ENCODE measurements around the gene PLD5. TPM values are rescaled to one million over a fixed set of nuclear protein-coding genes. Genes with fewer than 3 reads are reported as not detected.
A peak's percentile ranks its signal among the peaks of the same experiment; 100 is the strongest.
"Not testable (repeated sequence)": the region's sequence is repeated elsewhere in the genome, so short reads cannot be mapped to it uniquely, and the experiment has no call there.

The PLD5 gene
- total RNA-seq, 1 experiment from 2014 or later: not detected

- H3K27me3 ChIP-seq (ENCODE audit: control insufficient read depth, insufficient read depth, low read length): no peaks in the 10 kb centered on the region
- H3K9me3 ChIP-seq (ENCODE audit: control insufficient read depth, insufficient read depth, low read depth, low read length): peaks cover 9% of the 10 kb centered on the region; the same call in 1 of the 2 replicates
- no peak overlapping the region for H3K4me3 ChIP-seq (ENCODE audit: low read depth in 2 of 2, low read length in 2 of 2)
- intact Hi-C loops (cut with micrococcal nuclease; ENCODE audit: unreplicated experiment): no loop called here
- TF ChIP-seq SIN3A (IDR thresholded peaks at IDR 0.05; ENCODE audit: borderline replicate concordance, insufficient read depth, low read depth, low read length) (no peak), POLR2AphosphoS5 (IDR thresholded peaks at IDR 0.05; ENCODE audit: low read depth, low read length) (no peak), TCF7L2 (IDR thresholded peaks at IDR 0.05; ENCODE audit: low read depth, low read length) (no peak), CTCF (IDR thresholded peaks at IDR 0.05) (no peak)
- TF ChIP-seq, protein P1, sequence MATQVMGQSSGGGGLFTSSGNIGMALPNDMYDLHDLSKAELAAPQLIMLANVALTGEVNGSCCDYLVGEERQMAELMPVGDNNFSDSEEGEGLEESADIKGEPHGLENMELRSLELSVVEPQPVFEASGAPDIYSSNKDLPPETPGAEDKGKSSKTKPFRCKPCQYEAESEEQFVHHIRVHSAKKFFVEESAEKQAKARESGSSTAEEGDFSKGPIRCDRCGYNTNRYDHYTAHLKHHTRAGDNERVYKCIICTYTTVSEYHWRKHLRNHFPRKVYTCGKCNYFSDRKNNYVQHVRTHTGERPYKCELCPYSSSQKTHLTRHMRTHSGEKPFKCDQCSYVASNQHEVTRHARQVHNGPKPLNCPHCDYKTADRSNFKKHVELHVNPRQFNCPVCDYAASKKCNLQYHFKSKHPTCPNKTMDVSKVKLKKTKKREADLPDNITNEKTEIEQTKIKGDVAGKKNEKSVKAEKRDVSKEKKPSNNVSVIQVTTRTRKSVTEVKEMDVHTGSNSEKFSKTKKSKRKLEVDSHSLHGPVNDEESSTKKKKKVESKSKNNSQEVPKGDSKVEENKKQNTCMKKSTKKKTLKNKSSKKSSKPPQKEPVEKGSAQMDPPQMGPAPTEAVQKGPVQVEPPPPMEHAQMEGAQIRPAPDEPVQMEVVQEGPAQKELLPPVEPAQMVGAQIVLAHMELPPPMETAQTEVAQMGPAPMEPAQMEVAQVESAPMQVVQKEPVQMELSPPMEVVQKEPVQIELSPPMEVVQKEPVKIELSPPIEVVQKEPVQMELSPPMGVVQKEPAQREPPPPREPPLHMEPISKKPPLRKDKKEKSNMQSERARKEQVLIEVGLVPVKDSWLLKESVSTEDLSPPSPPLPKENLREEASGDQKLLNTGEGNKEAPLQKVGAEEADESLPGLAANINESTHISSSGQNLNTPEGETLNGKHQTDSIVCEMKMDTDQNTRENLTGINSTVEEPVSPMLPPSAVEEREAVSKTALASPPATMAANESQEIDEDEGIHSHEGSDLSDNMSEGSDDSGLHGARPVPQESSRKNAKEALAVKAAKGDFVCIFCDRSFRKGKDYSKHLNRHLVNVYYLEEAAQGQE (IDR thresholded peaks at IDR 0.05; ENCODE audit: insufficient read depth in 1 of 2, low read depth in 2 of 2, low read length in 1 of 2): no peak
- no peak for DNase-seq (ENCODE audit: low read depth, low spot score)
- ChIA-PET POLR2A (no interaction called here), CTCF (no interaction called here)
- no peaks in the 10 kb centered on the region for H3K4me1 ChIP-seq (ENCODE audit: control insufficient read depth, insufficient read depth, low read length)
- no peak overlapping the region; the same call in 1 of the 2 replicates for H3K27ac ChIP-seq (ENCODE audit: low read length)
- no TSS peak for BruUV-seq (replicated peaks)
- ATAC-seq: no peak
- in situ Hi-C loops (cut with HindIII; ENCODE audit: low pct_unique_long_range_greater_than_20kb, low sequenced_read_pairs): no loop called here
- H3K36me3 ChIP-seq (ENCODE audit: control insufficient read depth, insufficient read depth, low read length): no peaks in the 10 kb centered on the region
Observed at GRCh38 chr1:242219298-242219901, 305.1 kb downstream of the PLD5 start.

DNA sequence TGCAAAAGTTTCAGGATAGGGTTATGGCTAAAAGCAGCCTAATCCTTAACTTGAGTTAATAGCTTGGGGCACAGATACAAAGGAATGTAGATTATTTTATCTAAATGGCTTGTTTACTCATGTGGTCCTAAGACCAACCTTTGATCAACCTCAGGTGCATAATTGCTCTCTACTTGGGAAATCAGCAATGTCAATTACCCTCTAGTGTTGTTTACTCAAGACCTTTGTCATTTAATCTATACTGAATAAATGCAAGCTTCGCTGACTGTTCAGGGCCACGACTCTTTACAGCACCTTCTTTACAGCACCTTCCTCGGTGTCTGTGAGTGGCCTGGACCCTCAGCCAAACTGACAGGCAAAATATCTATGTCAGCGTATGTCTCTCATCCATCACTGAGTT is 308.1 kb downstream of the PLD5 start:
- H3K4me3 ChIP-seq (ENCODE audit: low read depth in 2 of 2, low read length in 2 of 2): no peak overlapping the region
- H3K27ac ChIP-seq (ENCODE audit: low read length): no peak overlapping the region
- TF ChIP-seq POLR2AphosphoS5 (IDR thresholded peaks at IDR 0.05; ENCODE audit: low read depth, low read length) (no peak), SIN3A (IDR thresholded peaks at IDR 0.05; ENCODE audit: borderline replicate concordance, insufficient read depth, low read depth, low read length) (no peak), CTCF (IDR thresholded peaks at IDR 0.05) (no peak), TCF7L2 (IDR thresholded peaks at IDR 0.05; ENCODE audit: low read depth, low read length) (no peak)
- TF ChIP-seq, protein P1 (IDR thresholded peaks at IDR 0.05; ENCODE audit: insufficient read depth in 1 of 2, low read depth in 2 of 2, low read length in 1 of 2): no peak
- no peak for ATAC-seq
- ChIA-PET CTCF (no interaction called here), POLR2A (no interaction called here)
- H3K9me3 ChIP-seq (ENCODE audit: control insufficient read depth, insufficient read depth, low read depth, low read length): peaks cover 9% of the 10 kb centered on the region; the same call in 1 of the 2 replicates
- no peak for DNase-seq (ENCODE audit: low read depth, low spot score)
- BruUV-seq (replicated peaks): no TSS peak
- intact Hi-C loops (cut with micrococcal nuclease; ENCODE audit: unreplicated experiment) (no loop called here), in situ Hi-C loops (cut with HindIII; ENCODE audit: low pct_unique_long_range_greater_than_20kb, low sequenced_read_pairs) (no loop called here)
- H3K36me3 ChIP-seq (ENCODE audit: control insufficient read depth, insufficient read depth, low read length): no peaks in the 10 kb centered on the region
- no peaks in the 10 kb centered on the region for H3K27me3 ChIP-seq (ENCODE audit: control insufficient read depth, insufficient read depth, low read length)
- peaks cover 13% of the 10 kb centered on the region; the same call in 1 of the 2 replicates for H3K4me1 ChIP-seq (ENCODE audit: control insufficient read depth, insufficient read depth, low read length)

GRCh38 chr1:242214455-242214854 is 310.0 kb downstream of the PLD5 start:
- H3K36me3 ChIP-seq (ENCODE audit: control insufficient read depth, insufficient read depth, low read length); H3K4me3 ChIP-seq (ENCODE audit: low read depth in 2 of 2, low read length in 2 of 2); H3K9me3 ChIP-seq (ENCODE audit: control insufficient read depth, insufficient read depth, low read depth, low read length); DNase-seq (ENCODE audit: low read depth, low spot score); in situ Hi-C loops (cut with HindIII; ENCODE audit: low pct_unique_long_range_greater_than_20kb, low sequenced_read_pairs); intact Hi-C loops (cut with micrococcal nuclease; ENCODE audit: unreplicated experiment); ATAC-seq; POLR2A ChIA-PET; H3K27me3 ChIP-seq (ENCODE audit: control insufficient read depth, insufficient read depth, low read length); CTCF ChIA-PET; BruUV-seq (replicated peaks): not testable (repeated sequence)
- Histone ChIP-seq H3K27ac (ENCODE audit: low read length) (peak overlapping the region; percentile 39; the same call in 1 of the 2 replicates), H3K4me1 (ENCODE audit: control insufficient read depth, insufficient read depth, low read length) (peaks cover 21% of the 10 kb centered on the region; the same call in 1 of the 2 replicates)

Data from Panc1 (cell line).